HG02938 (cell line): ENCODE data around the gene MT1G.
"Not testable (repeated sequence)": the region's sequence is repeated elsewhere in the genome, so short reads cannot be mapped to it uniquely, and the experiment has no call there.

Experiments used
- ATAC-seq: cut with Tn5 transposase; IDR thresholded peaks from one replicate; pipeline ENCODE4 v1.9.1; 2021; ENCODE audit warnings: mild to moderate bottlenecking, moderate library complexity; ENCODE audit not compliant: unreplicated experiment

MT1G gene

DNA sequence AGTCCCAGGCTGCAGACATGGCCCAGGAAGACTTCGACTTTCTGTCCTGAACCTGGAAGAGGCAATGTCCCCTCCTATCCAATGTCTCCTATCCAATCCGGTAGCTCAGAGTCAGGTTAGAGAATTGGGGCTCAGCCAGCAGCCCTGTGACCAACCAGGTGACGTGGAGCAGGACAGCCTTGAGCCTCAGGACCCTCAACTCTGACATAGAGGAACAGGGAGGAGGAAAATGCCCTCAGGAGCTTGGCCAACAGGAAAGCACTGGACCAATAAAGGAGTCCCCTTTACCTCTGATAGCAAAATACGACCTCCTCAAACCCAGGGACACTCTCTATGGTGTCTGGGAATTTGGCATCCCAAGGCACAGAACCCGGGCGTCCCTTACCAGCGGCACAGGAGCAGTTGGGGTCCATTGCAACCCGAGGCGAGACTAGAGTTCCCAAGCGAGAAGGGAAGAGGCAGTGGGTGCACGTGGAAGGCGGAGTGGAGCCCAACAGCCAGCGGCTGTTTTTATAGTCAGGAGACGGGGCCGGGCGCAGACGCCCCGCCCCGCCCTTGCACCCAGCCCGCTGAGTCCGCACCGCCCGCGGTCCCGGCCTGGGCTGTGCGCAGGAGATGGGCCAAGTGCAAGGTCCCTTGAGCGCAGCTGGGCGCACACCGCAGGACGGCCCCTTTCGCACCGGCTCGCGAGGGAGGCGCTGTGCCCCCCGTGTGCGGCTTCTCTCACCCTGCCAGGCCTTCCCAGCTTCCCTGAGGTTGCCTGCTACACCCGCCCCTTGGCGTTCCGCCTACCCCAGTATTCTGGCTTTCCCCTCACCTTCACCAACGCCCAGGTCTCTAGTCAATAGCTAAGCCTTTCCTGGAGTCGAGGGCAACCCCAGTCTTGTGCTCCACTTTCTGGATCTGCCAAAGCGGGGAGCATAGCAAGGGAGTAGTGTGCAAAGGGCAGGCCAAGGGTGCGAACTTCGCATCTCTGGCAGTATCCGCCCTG, at the start of gene MT1G:
Gene MT1G (minus strand): TSS at position 485 of the 991 bp plus-strand sequence. CDS start 72 bp downstream, at position 413.
- no peak for ATAC-seq

DNA sequence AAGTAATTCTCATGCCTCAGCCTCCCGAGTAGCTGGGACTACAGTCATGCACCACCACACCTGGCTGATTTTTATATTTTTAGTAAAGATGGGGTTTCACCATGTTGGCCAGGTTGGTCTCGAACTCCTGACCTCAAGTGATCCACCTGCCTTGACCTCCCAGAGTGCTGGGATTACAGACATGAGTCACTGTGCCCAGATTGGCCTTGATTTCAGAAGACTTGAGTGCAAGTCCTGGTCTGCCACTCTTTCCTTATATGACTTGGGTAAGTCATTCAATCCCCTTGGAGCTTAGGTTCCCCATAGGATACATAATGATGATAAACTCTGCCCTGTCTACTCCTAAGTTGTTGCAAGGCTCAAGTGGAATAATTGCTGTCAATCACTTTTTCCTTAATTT, 49.7 kb upstream of the MT1G start:
- ATAC-seq: not testable (repeated sequence)

DNA sequence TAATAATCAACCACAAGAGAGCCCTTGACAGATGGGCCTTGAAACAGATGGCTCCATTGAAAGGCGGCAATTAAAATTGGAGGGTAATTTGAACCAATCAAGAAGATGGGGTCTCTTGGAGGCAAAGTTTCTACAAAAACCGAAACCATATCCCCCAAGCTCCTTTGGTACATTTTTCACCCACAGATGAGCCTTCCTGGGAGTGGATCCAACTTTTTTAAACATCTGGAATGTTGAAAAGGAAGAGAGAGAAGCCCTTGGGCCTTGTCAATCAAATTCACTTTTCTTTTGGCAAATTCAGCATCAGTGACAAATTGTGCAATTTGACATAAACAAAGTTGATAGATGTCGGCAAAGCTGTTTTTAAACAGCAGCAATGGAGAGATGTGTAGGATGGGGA, 48.9 kb upstream of the MT1G start:
- no peak for ATAC-seq

DNA sequence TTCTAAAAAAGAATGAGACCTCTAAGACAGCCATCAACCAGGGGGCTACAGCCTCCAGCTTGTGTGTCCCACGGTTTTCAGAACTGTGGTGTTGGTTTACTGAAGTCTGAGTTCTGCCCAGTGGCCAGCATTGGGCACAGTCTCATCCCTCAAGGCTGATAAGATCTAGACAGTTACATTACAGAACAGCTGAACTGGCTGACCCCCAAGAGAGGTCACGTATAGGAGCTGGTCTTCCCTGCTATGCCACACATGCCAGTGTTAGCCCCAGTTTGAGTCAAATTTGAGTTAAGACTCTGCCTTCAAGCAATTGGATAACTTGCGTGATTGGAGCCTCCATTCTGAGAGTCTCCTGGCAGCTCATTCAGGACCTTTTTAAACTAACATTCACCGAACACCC, 47.3 kb upstream of the MT1G start:
- ATAC-seq: no peak

DNA sequence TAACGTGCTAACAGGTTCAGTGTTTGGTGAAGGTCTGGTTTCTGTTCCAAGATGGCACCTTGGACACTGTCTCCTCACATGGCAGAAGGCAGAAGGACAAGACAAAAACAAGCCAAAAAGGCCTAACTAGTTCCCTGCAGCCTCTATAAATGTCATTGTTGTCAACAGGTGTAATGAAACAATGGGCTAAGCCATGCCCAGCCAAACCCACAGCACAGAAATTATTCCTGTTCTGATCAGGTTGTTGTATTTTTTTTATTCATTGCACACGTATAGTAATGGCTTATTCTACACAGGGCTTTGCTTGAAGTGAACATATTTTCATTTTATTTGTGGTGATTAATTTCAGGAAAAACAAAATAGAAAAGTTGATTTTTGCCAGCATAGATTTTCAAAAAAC, 45.9 kb upstream of the MT1G start:
- ATAC-seq: no peak

DNA sequence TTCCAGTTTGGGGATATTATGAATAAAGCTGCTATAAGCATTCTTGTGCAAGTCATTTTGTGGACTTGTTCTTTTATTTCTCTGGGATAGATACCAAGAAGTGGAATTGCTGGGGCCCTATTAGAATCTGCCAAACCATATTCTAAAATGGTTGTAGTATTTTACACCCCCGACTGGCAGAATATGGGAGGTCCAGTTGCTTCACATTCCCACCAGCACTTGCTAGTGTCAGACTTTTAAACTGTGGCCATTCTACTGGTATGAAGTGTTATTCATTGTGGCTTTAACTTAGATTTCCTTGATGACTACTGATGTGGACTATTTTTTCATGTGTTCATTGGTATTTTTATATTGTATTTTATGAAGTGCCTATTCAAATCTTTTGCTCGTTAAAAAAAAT, 44.0 kb upstream of the MT1G start:
- no peak for ATAC-seq

DNA sequence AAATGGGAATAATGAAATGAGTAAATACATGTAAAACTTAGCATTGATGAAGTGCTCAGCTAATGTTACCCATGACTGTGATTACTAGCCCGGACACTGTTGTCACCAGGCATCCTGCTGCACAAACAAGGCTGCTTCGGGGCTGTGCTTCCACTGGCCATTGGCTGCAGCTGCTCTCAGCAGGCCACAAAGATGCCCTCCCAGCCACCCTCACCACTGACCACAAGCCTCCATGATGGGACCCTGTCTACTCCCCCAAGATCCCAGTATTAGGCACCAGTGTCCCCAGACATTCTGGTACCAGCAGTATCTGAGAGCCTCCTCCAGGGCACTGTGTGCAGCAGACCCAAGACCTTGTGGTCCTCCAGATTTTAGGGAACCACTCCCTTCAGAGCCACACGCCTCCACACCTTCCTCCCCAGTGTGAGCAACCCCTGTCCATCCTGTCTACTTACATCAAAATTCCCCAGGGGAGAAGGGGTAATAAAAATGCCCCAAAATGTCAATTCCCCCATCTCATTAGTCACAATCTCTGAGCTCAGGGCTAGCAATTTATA, 42.4 kb upstream of the MT1G start:
- no peak for ATAC-seq

DNA sequence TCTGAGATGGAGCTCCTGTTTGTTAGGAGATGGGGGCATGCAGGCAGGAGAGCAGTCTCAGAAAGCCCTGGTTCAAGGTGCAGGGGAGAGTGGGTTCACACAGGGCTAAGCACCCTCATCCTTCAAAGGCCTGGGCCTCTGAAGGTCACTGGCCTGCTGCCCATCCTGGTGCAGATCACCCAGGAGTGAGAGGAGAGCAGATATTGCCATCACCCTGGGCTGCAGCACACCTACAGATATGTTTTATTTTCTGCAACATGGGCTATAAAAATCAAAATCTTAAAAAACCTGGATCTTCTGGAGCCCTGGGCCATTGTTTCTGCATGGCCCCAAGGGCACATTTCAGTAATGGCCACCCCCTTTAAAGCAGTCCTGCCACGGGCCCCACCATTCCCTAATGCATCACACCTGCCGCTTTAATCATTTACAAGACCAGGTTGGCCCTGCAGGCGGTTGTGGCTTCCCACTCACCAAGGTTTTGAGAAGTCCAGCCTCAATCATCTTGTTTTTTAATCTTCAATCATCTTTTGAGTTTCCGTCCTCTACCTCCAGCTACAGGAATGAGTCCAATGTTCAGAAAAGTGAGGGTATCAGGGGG, 41.7 kb upstream of the MT1G start:
- ATAC-seq: no peak

DNA sequence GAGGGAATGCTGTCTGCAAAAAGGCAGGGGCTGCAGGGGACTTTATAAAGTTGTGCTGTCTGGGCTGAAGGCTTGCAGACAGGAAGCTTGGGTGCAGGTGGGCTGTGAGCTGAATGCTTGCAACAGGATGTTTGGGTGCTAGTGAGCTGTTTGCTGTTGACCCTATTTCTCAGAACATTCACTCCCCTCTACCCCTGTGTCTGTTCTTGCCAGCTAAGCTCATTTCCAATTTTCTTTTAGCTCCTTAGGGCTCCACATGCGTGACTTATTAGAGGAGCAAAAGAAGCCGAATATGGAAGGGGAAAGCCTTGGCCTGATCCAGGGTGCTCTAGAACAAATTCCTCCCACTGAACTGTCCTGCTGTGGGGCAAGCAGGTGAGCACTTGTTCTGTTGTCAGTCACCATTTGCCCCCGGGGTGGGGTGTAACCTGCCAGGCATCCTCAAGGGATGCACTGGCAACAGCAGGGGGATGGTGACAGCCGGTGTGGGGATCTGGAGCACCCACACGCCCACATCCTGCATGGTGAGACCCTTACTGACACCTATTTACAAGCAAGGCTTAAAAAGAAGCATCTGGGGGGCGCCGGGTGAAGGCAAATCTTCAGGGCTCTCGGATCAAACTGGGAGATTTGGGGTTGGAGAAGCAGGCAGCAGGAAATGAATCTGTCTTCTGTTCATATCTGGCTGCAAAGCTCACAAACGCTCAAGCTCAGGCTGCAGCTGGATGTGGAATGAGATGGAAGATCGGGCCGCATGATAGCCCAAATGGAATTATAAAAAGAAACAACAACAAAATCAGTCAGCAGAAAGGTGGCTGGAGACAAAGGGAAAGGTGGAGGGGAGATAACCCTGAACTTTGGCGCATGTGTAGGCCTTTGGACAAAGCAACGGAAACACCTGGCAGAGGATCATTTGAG, 40.9 kb upstream of the MT1G start:
- no peak for ATAC-seq

DNA sequence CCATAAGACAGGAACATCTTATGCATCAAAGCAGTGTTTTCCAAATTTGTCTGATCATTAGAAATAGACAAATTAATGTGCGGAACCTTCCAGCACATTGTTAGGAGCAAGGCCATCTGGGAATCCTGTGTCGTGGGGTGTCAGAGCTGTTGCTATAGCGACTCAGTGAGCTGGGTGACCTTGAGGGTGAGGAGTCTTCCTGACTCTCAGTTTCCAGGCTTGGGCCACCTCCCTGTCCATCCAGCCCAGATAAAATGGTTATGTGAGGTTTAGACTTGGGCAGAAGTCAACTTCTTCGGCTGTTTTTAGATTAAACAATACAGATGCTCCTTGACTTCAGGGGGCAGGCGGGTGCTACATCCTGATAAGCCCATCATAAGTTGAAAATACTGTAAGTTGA, 35.0 kb upstream of the MT1G start:
- ATAC-seq: no peak

DNA sequence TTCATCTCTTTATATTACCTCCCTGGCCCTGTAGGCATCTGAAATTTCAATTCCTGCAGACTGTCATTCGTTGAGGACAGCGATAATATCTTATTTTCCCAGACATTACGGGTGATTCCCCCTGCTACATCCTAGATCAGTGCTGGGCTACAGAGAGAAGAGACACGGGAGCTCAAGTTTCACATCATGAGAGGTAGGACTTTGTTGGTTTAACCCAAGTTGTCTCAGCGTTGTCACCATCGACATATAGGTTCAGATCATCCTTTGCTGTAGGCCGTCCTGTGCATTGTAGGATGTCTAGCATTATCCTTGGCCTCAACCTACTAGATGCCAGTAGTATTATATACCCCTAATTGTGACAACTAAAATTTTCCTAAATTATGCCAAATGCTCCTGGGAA, 33.7 kb upstream of the MT1G start:
- no peak for ATAC-seq

DNA sequence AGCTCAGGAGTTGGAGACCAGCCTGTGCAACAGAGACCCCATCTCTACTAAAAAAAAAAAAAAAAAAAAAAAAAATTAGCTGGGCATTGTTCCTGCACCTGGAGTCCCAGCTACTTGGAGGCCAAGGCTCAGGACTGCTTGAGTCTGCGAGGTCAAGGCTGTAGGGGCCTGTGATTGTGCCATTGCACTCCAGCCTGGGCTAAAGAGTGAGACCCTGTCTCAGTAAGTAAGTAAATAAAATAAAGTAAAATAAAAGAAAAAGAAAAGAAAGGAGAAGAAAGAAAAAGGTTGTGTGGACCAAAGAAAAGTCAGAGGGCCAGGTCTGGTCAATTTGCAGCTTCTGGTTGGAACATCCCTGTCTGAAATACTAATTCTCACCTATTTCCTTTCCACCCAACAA, 32.8 kb upstream of the MT1G start:
- no peak for ATAC-seq

DNA sequence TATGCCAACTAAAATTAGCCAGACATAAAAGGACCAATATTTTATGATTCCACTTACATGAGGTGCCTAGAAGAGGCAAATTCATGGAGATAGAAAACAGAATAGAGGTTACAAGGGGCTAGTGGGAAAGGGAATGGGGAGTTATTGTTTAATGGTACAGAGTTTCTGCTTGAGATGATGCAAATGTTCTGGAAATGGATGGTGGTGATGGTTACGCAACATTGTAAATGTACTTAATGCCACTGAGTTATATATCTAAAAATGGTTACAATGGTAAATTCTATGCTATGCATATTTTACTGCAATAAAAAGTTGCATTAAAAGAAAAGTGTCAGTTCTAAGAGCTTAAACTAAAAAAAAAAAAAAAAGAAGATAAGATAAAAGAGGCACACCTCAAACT, 32.3 kb upstream of the MT1G start:
- no peak for ATAC-seq

DNA sequence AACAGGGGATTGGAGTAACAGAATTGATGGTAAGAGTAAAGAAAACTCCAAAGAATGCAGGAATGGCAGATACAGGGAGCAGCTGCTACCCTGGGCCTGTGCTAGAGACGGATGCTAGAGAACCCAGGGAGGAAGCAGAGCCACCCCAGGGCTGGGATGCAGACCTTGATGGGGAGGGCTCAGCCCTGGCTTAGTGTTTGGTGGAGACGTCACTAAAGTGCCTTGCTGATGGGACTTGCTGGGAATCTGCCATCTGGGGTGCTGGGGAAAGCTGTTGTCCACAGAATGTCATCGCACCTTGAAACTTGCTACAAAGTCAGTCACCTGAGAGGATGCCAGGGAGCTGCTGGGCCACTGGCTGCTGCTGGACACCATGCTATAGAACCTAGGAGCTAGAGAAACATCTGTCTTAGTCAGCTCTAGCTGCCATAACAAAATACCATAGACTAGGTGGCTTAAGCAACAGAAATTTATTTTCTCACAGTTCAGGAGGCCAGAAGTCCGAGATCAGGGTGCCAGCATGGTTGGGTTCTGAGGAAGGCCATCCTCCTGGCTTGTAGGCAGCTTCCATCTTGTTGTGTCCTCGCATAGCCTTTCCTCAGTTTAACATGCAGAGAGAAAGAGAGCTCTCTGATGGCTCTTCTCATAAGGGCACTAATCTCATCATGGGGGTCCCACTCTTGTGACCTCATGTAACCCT, 29.7 kb upstream of the MT1G start:
- no peak for ATAC-seq

DNA sequence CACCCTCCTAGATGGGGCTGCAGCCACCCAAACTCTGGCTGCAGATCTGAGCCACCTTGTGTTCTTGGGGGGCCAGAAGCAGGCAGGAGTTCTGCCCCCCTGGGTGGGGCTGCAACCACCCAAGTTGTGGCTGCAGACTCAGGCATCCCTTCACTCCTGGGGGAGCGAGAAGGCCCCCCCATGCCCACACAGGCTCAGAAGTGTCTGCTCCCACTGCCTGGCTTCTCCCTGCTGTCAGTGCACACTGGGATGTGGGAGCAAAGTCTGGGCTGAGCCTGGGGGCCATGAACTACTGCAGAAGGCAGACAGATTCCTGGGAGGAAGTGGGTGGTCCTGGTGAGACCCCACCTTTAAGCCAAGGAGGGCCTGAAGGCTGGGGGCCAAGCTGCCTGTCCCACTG, 27.4 kb upstream of the MT1G start:
- no peak for ATAC-seq

DNA sequence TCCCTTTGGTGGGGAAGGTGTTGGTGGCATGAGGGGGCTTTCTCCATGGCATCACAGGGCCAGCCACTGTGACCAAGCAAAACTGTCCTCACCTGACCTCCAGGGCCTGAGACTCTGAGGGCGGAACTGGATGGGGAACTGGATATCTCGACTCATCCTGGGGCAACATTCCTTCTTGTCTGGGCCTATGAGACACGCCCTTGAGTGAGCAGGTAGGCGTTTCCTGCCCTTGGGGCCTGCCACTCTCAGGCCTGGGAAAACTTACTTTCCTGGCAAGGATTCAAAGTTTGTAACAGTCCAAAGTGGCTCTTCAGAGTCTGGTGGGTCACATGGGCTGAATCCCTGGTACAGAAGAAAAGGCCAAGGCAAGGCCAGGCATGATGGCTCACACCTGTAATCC, 24.0 kb upstream of the MT1G start:
- no peak for ATAC-seq

DNA sequence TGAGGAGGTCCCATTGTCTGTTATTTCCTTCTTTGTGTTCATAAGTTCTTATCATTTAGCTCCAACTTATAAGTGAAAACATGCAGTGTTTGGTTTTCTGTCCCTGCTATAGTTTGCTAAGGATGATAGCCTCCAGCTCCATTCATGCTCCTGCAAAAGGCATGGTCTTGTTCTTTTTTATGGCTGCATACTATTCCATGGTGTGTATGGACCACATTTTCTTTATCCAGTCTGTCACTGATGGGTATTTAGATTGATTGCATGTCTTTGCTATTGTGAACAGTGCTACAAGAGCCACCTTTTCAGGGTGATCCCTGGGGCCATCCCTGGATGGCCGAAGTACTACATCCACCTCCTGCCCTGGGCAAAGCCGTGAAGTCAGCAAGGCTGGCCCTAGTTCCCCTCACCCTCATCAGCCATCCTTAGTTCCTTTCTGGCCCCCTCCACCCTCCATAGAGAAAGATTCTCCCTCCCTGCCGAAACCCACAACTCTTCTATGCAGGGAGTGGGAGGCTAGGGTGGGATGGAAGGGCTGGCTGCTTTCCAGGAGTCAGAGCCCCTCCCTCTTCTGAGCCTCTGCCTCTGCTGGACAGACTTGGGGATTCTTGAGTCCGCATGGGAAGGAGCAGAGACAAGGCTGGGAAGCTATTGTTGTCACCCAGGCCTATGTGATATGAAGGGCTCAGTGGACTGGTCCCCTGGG, 22.7 kb upstream of the MT1G start:
- no peak for ATAC-seq

DNA sequence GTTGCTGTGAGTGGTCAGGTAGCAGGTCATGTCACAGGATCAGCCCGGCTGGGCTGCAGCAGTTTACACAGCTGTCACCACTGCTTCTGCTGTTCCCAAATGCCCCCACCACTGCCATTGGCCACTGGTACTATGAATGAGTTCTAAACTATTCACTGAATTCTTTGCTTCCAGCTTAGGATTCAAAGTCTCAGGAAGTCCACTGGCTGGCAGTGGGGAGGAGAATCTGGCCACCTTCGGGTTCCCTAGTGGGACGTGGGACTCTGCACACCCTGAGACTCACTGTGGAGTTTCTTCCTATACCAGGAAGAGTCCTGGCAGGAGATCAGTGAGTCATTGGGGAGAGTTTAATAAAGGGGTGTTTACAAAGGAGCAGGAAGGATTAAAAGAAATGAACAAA, 21.3 kb upstream of the MT1G start:
- no peak for ATAC-seq

DNA sequence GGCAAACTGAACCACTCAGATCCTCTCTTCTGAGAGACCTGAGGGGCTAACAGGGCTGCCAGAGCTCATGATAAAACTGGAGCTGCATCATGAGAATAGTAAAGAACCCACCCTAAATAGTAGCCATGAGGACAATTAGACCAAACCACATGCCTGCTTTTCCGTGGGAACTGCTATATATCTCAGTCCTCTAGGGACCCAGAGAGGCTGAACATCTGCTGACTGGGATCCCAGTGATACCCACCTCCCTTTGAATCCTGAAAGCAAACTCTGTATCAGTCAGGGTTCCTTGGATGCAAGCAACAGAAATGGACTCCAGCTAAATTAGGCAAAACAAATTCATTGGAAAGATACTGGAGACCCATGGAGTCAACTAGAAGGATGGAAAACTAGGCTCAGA, 20.9 kb upstream of the MT1G start:
- no peak for ATAC-seq

DNA sequence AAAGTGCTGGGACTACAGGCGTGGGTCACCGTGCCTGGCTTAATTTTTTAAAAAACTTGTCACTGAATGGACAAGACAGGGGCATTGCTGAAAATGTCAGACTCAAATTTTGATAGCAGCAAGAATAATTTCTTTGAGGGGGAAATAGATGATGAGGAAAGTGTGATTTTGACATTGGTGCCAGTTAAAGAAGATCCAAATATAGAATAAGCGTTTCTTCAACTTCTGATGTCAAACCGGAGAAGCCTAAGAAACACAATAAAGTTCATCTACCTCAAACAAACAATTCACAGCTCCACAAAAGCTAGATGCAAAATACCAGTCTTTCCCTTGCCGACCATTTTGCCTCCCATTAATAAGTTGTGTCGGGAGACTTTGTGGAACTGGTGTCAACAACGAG, 18.9 kb upstream of the MT1G start:
- ATAC-seq: no peak
